Measurements from ENCODE around the gene TUFT1. TPM values are rescaled to one million over a fixed set of nuclear protein-coding genes. Genes with fewer than 3 reads are reported as not detected.
A peak's percentile ranks its signal among the peaks of the same experiment; 100 is the strongest.

TUFT1 gene
- total and polyA plus RNA-seq, 2 of the 13 experiments (the other 11 are each of a cell fraction or from before 2014, with no cell fraction given), result 6.4 to 7.3 TPM

DNA sequence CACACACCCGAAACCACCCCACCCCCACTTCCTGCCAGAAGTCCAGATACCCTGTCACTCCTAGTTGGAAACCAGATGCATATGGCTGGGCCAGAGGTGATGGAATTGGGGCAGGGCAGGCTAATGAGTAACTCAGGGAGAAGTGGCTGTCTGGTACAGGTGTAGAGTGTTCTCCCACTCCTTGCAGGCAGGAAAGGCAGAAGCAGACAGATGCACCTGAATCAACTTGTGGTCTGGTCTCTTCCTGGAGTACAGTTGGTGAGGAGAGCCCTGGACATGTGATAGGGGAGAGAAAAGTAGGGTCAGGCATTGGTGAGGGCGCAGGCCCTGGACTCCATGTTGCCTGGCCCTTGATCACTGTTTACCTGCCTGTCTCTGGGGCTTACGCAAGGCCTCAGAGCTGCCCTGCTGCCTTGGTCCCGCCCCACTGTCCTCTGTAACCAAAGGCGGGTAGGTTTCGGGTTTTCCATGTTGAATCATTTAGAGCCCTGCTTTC, 26.4 kb upstream of the TUFT1 start:
- 0% methylated on average over 2 of the region's 6 CpGs for WGBS (ENCODE audit: low lambda C conversion rate)
- intact Hi-C loops (cut with micrococcal nuclease; ENCODE audit: unreplicated experiment), result no loop called here
- POLR2A ChIA-PET, result interaction anchor here (0.9 to 2.4 kb wide), 2 partner anchors 26 to 40 kb away, joined by 3 to 11 read pairs; no protein-coding TSS in a partner anchor
- TF ChIP-seq FOXK1 (CRISPR knock-in tag; IDR thresholded peaks at IDR 0.05; ENCODE audit: borderline replicate concordance, low read depth) (peak; percentile 84; the same call in 1 of the 2 replicates), ZEB1 (IDR thresholded peaks at IDR 0.05; ENCODE audit: insufficient replicate concordance, low read depth) (peak; percentile 92), ZNF709 (CRISPR knock-in tag; IDR thresholded peaks at IDR 0.05) (0 out of 2 replicates have a peak, but pooled peaks have one; percentile 49), ZNF317 (CRISPR knock-in tag; IDR thresholded peaks at IDR 0.05) (peak; percentile 95), ZNF331 (CRISPR knock-in tag; IDR thresholded peaks at IDR 0.05) (peak; percentile 55; the same call in 1 of the 2 replicates), CENPT (CRISPR knock-in tag; IDR thresholded peaks at IDR 0.05; ENCODE audit: low read depth) (no peak), MTA1 (CRISPR knock-in tag; IDR thresholded peaks at IDR 0.05; ENCODE audit: borderline replicate concordance) (peak; percentile 82; the same call in 1 of the 2 replicates), ERF (CRISPR knock-in tag; IDR thresholded peaks at IDR 0.05) (0 out of 2 replicates have a peak, but pooled peaks have one; percentile 7), XRCC5 (optimal IDR thresholded peaks at IDR 0.05; ENCODE audit: low read length) (no peak), ZNF430 (CRISPR knock-in tag; IDR thresholded peaks at IDR 0.05) (0 out of 2 replicates have a peak, but pooled peaks have one; percentile 43), GFI1 (CRISPR knock-in tag; IDR thresholded peaks at IDR 0.05; ENCODE audit: borderline replicate concordance) (0 out of 2 replicates have a peak, but pooled peaks have one; percentile 65), NR2C2 (CRISPR knock-in tag; IDR thresholded peaks at IDR 0.05; ENCODE audit: borderline replicate concordance) (no peak), SOX13 (IDR thresholded peaks at IDR 0.05) (no peak), SOX13 (CRISPR knock-in tag; conservative IDR thresholded peaks at IDR 0.05 in 1 of 2, IDR thresholded peaks at IDR 0.05 in 1 of 2) (peak in 1 of 2 experiments; percentile 28; a peak in 2 of 4 replicates)
- TF ChIP-seq, protein P1, sequence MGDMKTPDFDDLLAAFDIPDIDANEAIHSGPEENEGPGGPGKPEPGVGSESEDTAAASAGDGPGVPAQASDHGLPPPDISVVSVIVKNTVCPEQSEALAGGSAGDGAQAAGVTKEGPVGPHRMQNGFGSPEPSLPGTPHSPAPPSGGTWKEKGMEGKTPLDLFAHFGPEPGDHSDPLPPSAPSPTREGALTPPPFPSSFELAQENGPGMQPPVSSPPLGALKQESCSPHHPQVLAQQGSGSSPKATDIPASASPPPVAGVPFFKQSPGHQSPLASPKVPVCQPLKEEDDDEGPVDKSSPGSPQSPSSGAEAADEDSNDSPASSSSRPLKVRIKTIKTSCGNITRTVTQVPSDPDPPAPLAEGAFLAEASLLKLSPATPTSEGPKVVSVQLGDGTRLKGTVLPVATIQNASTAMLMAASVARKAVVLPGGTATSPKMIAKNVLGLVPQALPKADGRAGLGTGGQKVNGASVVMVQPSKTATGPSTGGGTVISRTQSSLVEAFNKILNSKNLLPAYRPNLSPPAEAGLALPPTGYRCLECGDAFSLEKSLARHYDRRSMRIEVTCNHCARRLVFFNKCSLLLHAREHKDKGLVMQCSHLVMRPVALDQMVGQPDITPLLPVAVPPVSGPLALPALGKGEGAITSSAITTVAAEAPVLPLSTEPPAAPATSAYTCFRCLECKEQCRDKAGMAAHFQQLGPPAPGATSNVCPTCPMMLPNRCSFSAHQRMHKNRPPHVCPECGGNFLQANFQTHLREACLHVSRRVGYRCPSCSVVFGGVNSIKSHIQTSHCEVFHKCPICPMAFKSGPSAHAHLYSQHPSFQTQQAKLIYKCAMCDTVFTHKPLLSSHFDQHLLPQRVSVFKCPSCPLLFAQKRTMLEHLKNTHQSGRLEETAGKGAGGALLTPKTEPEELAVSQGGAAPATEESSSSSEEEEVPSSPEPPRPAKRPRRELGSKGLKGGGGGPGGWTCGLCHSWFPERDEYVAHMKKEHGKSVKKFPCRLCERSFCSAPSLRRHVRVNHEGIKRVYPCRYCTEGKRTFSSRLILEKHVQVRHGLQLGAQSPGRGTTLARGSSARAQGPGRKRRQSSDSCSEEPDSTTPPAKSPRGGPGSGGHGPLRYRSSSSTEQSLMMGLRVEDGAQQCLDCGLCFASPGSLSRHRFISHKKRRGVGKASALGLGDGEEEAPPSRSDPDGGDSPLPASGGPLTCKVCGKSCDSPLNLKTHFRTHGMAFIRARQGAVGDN (CRISPR knock-in tag; IDR thresholded peaks at IDR 0.05), result peak; percentile 69
- TF ChIP-seq, protein P2, sequence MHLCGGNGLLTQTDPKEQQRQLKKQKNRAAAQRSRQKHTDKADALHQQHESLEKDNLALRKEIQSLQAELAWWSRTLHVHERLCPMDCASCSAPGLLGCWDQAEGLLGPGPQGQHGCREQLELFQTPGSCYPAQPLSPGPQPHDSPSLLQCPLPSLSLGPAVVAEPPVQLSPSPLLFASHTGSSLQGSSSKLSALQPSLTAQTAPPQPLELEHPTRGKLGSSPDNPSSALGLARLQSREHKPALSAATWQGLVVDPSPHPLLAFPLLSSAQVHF (CRISPR knock-in tag; IDR thresholded peaks at IDR 0.05), result no peak
- TF ChIP-seq, protein P3, sequence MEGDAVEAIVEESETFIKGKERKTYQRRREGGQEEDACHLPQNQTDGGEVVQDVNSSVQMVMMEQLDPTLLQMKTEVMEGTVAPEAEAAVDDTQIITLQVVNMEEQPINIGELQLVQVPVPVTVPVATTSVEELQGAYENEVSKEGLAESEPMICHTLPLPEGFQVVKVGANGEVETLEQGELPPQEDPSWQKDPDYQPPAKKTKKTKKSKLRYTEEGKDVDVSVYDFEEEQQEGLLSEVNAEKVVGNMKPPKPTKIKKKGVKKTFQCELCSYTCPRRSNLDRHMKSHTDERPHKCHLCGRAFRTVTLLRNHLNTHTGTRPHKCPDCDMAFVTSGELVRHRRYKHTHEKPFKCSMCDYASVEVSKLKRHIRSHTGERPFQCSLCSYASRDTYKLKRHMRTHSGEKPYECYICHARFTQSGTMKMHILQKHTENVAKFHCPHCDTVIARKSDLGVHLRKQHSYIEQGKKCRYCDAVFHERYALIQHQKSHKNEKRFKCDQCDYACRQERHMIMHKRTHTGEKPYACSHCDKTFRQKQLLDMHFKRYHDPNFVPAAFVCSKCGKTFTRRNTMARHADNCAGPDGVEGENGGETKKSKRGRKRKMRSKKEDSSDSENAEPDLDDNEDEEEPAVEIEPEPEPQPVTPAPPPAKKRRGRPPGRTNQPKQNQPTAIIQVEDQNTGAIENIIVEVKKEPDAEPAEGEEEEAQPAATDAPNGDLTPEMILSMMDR (CRISPR knock-in tag; IDR thresholded peaks at IDR 0.05), result no peak

More for the DNA sequence above, 26.4 kb upstream of the TUFT1 start:
- Histone ChIP-seq H3K4me1 (ENCODE audit: insufficient read depth, low read length) (peaks cover 71% of the 10 kb centered on the region), H3K27ac (ENCODE audit: extremely low read length, insufficient read depth, low read length) (peak overlapping the region; percentile 58), H3K36me3 (replicated peaks in 1 of 2; ENCODE audit: control insufficient read depth in 1 of 2, insufficient read depth in 2 of 2, low read length in 2 of 2) (no peaks in the 10 kb centered on the region), H3K4me3 (replicated peaks in 1 of 3; ENCODE audit: insufficient read depth in 1 of 3, low read depth in 2 of 3, low read length in 3 of 3) (peak overlapping the region; percentile 6 to 80 (median 18); a peak in 5 of 6 replicates), H3K9me3 (ENCODE audit: low read length) (no peaks in the 10 kb centered on the region), H3K4me2 (ENCODE audit: low read depth, low read length) (peak overlapping the region; percentile 91), H3K79me2 (ENCODE audit: insufficient read depth, low read length) (no peaks in the 10 kb centered on the region), H3K27me3 (ENCODE audit: control insufficient read depth in 1 of 2, insufficient read depth in 2 of 2, low read length in 2 of 2) (peaks cover 0 to 16% of the 10 kb centered on the region in 2 experiments; a peak in 2 of 5 replicates), H4K20me1 (ENCODE audit: insufficient read depth, low read length) (no peaks in the 10 kb centered on the region), H2AFZ (ENCODE audit: low read length) (no peak overlapping the region), H3K9ac (ENCODE audit: insufficient read depth, low read depth, low read length) (peak overlapping the region; percentile 46)
- no TSS peak for BruUV-seq (replicated peaks)
- in situ Hi-C loops (cut with HindIII; ENCODE audit: extremely low pct_ligation_motif_present, low pct_unique_long_range_greater_than_20kb), result no loop called here
- DNase-seq (ENCODE audit: low spot score) (peak; percentile 76), ATAC-seq (peak; percentile 80), FAIRE-seq (peak; percentile 92)
- CTCF ChIA-PET (ENCODE audit: low intra/inter-chr PET ratio, low total read pairs), result no interaction called here
